ENCODE measurements around the gene HES4.

GRCh38 chr1:993379-993995, 6.4 kb downstream of the HES4 start:
- no peak for TF ChIP-seq HOXD13 (CRISPR knock-in tag; IDR thresholded peaks at IDR 0.05; ENCODE audit: borderline replicate concordance)
- no peak for TF ChIP-seq CTCF (tag by site-specific recombination; IDR thresholded peaks at IDR 0.05)
- no peak for TF ChIP-seq ZBTB1 (tag by site-specific recombination; IDR thresholded peaks at IDR 0.05)
- no peak for TF ChIP-seq ZNF274 (IDR thresholded peaks at IDR 0.05; ENCODE audit: low read length)
- TF ChIP-seq ZNF274 (tag by site-specific recombination; IDR thresholded peaks at IDR 0.05; ENCODE audit: borderline replicate concordance) = no peak
- TF ChIP-seq ZNF174 (tag by site-specific recombination; IDR thresholded peaks at IDR 0.05) = no peak
- TF ChIP-seq ZNF530 (tag by site-specific recombination; IDR thresholded peaks at IDR 0.05; ENCODE audit: low read depth) = no peak
- no peak for TF ChIP-seq ZBTB8A (tag by site-specific recombination; IDR thresholded peaks at IDR 0.05)
- TF ChIP-seq YY1 (tag by site-specific recombination; IDR thresholded peaks at IDR 0.05) = no peak
- no peak for TF ChIP-seq ZNF19 (tag by site-specific recombination; IDR thresholded peaks at IDR 0.05; ENCODE audit: low read depth)
- TF ChIP-seq MYNN (tag by site-specific recombination; IDR thresholded peaks at IDR 0.05; ENCODE audit: borderline replicate concordance) = no peak
- no peak for TF ChIP-seq REST (tag by site-specific recombination; IDR thresholded peaks at IDR 0.05)
- no peak for TF ChIP-seq ZNF292 (tag by site-specific recombination; IDR thresholded peaks at IDR 0.05; ENCODE audit: borderline replicate concordance, low read depth)
- TF ChIP-seq ZNF10 (tag by site-specific recombination; IDR thresholded peaks at IDR 0.05) = no peak

All from HEK293 (cell line).